ENCODE results near the gene F8.
"Not testable (repeated sequence)": the region's sequence is repeated elsewhere in the genome, so short reads cannot be mapped to it uniquely, and the experiment has no call there.

Gene F8

DNA sequence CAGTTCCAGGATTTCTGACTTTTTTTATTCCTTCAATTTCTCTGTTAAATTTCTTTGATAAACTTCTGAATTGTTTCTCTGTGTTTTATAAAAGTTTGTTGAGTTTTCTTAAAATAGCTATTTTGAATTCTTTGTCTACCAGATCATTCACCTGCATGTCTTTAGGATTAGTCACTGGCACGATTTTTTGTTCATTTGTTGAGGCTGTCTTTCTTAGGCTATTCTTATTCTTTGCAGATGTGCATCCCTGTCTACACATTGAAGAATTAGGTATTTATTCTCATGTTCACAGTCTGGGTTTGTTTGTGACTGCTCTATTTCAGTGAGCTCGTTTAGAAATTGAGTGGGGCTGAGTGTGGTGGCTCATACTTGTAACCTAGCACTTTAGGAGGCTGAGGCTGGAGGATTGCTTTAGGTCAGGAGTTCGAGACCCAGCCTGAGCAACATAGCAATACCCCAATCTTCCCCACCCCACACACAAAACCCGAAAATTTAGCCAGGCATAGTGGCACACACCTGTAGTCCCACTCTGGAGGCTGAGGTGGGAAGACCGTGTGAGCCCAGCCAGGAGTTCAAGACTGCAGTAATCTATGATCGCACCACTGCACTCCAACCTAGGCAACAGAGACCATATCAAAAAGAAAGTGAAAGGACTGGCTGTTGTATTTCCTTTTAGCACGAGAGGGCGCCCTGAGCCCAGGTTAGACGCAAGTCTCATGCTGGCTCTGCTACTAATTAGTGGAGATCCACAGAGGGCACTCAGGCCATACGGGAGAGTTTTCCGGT lies 42.0 kb downstream of the F8 start:
- peak; percentile 71 for DNase-seq

DNA sequence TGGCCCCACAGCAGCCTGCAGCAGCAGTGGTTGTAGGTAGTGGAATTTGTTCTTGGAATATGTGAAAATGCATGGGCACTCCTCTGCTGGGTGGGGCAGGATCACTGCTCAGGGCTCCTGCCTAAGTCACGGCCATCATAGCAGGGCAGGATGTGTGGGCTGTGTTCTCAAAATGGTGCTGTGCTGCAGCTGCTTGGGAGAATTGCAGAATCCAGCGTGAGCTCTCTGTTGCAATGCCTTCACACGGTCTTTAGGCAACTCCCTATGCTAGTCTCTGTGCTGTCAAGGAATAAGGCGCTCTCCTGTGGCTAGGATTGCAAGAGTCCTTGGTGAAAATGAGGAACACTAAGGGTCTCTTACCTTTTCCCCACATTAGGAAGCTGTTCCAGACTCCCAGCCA lies 42.9 kb downstream of the F8 start:
- DNase-seq = no peak

DNA sequence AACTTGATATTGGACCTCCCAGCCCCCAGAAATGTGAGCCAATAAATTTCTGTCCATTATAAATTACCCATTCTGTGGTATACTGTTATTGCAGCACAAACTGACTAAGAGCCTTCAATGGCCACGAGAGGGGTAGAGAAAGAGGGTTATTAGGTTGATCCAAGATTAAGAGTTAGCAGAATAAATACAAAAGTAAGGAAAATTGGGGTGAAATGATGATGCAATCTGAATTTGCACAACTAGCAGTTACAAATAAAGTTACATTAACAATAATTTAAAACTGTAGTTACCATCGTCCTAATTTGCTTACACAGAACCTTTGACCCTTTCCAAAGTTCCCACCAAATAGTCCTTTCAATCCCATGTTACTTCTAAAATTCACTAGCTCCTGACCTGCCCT lies 54.2 kb downstream of the F8 start:
- DNase-seq = no peak

DNA sequence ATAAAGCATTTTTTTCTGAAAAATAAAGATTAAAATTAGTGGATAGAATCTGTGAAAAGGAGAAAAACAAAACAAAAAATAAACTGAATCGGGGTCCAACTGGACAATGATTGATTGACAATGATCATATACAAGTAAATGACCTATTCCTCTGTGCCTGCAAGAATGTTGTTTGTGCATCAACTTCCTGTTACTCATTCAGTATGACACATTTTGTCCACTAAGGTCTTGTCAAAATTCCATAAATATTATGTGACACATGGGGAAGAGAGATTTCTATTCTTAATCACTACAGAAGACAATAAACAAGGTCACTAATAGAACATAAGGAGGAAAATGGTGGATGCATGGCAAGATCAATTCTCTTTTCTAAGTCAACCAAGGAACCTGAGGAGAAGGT lies 54.9 kb downstream of the F8 start:
- no peak for DNase-seq

DNA sequence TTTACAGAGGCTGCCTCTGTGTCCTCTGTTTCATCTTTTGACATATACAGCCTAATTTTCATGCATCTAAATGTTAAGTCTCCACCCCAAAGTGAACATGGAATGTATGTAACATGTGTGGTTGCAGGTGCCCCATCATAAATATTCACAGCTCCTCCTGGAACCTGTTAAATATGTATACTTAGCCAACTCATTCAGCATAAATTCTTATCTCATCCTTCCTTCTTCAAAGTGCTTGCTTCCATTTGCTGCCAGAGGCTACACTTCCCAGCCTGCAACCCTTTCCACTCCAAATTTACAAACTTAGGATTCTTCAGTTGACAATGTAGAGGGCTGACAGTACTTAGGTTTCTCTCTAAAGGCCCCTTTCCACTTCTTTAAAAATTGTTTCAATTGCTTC lies 60.6 kb downstream of the F8 start:
- DNase-seq = no peak

DNA sequence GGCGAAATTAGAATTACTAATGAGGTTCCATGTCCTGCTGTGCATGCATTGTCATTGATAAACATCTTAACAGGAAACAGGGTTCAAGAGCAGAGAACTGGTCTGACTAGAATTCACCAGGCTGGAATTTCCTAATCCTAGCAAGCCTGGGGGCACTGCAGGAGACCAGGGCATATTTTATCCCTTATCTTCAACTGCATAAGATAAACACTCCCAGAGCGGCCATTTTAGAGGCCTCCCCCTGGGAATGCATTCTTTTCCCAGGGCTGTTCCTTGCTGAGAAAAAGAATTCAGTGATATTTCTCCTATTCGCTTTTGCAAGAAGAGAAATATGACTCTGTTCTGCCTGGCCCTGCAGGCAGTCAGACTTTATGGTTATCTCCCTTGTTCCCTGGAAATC lies 66.7 kb downstream of the F8 start:
- not testable (repeated sequence) for DNase-seq

DNA sequence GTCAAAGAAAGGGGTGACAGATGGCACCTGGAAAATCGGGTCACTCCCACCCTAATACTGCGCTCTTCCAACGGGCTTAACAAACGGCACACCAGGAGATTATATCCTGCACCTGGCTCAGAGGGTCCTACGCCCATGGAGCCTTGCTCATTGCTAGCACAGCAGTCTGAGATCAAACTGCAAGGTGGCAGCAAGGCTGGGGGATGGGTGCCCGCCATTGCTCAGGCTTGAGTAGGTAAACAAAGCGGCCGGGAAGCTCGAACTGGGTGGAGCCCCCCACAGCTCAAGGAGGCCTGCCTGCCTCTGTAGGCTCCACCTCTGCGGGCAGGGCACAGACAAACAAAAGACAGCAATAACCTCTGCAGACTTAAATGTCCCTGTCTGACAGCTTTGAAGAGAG lies 83.3 kb downstream of the F8 start:
- DNase-seq = not testable (repeated sequence)

DNA sequence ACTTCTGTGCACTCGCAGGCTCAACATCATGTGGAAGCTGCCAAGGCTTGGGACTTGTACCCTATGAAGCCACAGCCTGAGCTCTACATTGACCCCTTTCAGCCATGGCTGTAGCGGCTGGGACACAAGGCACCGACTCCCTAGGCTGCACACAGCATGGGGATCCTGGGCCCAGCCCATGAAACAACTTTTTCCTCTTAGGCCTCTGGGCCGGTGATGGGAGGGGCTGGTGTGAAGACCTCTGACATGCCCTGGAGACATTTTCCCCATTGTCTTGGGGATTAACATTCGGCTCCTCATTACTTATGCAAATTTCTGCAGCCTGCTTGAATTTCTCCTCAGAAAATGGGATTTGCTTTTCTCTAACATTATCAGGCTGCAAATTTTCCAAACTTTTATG lies 97.8 kb downstream of the F8 start:
- not testable (repeated sequence) for DNase-seq

DNA sequence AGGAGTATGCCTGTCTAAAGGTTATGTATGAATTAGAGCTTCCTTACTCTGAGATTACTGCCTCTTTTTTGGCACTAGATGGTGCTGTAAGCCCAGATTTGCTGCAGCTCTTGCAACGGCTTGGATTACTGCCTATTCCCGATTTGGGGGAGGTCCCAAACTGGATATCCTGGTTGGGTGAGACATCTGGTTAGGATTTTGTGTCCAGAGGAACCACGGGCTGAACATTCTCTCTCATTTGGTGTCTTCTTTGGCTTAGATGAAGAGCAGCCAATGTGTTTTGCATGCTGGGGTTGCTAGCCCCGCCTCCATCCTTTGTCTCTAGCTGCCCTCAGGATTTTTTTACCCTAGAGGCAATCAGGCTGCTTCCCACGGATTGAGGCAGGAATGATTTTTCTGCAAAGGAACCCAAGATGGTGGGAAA lies 104.5 kb downstream of the F8 start:
- DNase-seq = peak; percentile 62

DNA sequence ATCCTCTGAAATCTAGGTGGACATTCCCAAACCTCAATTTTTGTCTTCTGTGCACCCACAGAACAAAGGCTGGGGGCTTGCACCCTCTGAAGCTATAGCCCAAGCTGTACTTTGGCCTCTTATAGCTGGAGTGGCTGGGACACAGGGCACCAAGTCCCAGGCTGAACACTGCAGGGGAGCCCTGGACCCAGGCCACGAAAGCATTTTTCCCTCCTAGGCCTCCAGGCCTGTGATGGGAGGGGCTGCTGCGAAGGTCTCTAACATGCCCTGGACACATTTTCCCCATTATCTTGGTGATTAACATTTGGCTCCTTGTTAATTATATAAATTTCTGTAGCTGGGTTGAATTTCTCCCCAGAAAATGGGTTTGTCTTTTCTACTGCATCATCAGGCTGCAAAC lies 108.5 kb downstream of the F8 start:
- DNase-seq = no peak

DNA sequence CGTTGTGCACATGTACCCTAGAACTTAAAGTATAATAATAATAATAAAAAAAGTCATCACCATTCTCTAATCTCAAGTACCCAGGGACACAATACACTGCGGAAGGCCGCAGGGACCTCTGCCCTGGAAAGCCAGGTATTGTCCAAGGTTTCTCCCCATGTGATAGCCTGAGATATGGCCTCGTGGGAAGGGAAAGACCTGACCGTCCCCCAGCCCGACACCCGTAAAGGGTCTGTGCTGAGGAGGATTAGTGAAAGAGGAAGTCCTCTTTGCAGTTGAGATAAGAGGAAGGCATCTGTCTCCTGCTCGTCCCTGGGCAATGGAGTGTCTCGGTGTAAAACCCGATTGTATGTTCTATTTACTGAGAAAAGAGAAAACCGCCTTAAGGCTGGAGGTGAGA lies 112.0 kb downstream of the F8 start:
- not testable (repeated sequence) for DNase-seq

DNA sequence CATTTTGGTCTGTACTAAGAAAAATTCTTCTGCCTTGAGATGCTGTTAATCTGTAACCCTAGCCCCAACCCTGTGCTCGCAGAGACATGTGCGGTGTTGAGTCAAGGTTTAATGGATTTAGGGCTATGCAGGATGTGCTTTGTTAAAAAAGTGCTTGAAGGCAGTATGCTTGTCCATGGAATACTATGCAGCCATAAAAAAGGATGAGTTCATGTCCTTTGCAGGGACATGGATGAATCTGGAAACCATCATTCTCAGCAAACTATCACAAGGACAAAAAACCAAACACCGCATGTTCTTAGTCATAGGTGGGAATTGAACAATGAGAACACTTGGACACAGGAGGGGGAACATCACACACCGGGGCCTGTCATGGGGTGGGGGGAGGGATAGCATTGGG lies 112.5 kb downstream of the F8 start:
- DNase-seq = not testable (repeated sequence)

DNA sequence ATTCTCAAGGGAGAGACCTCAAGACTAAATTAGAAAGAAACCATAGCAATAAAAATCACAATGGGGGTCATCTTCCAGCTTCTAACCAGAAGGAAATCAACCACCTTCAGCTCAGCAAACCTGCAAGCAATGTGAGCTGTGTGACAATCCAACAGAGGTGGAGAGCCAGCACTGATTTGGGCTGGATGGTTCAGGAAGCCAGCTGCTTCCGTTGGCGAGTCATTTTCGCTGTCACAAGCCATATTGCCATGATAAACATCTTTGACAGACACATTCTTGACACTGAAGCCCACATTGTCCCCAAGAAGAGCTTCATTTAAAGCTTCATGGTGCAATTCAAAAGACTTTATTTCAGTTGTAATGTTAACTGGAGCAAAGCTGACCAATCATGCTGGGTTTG lies 113.7 kb downstream of the F8 start:
- DNase-seq = no peak

DNA sequence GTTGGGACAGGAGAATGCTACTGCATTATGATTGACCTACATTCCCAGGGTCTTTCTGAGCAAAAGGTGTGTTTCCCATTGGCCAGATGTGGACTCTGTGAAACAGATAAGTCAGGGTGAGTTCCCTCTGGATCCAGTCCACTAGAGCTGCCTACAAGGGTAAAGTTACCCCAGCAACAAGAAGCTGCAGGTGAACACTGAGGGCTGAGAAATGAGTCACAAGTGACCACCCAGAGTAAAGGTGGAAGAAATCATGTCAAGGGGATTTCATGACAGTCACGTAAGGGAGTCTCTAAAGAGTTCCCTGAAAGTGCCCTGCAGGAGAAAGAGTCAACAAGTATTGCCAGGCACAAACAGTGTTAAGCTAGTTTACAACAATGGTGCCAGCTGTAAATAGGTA lies 120.1 kb downstream of the F8 start:
- no peak for DNase-seq

DNA sequence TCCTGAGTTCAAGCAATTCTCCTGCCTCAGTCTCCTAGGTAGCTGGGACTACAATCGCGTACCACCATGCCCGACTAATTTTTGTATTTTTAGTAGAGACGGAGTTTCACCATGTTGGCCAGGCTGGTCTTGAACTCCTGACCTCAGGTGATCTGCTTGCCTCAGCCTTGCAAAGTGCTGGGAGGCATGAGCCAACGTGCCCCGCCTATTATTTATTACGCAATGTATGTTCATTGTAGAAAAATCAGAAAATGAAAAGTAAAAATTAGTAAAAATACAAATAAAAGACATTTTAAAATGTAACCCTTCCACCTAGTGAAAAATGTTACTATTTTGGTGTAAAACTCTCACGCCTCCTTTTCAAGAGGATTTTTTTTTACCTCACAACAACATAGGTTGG lies 122.2 kb downstream of the F8 start:
- no peak for DNase-seq

DNA sequence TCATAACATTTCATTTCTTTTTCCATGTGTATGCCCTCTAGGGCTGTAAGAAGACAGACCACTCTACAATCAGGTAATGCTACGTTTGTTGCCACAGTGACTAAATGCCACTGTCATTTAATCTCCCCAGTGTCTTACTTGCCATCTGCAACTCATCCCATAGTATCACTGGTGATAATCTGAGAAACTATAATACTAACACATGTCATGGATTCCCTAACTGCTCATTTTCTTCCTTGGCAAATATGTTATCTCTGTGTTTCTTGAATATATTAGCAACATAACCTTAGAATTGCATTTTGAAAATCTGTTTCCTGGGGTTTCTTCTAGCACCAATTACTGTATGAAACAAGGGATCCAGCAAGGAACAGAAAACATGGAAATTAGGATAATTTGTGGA lies 130.2 kb downstream of the F8 start:
- no peak for DNase-seq

DNA sequence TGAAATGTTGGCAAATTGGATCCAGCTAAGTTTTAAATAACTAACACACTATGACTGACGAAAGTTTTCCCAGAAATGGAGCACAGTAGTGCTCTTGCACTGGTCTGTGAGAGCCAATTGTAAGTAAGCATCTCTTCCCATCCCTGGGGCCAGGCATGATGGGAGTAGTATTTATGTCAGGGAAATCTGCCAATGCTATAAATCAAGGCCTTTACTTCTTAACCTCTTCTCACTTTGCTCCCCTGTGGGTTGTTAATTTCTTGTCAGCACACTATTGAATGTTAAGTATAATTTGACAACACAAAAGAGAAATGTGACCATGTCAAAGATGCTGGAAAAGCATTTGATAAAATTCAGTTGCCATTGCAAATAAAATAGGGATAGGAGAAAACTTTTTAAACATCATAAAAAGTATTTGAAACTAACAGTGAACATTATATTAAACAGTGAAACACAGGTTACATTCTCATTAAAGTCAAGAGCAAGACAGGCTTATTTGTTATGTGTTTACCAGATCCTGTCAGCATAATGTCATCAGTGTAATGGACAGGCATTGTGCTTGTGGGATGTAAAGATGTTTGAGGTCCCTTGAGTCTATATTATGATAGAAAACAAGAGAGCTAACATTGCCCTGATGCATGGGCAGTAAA lies 131.4 kb downstream of the F8 start:
- DNase-seq = no peak

DNA sequence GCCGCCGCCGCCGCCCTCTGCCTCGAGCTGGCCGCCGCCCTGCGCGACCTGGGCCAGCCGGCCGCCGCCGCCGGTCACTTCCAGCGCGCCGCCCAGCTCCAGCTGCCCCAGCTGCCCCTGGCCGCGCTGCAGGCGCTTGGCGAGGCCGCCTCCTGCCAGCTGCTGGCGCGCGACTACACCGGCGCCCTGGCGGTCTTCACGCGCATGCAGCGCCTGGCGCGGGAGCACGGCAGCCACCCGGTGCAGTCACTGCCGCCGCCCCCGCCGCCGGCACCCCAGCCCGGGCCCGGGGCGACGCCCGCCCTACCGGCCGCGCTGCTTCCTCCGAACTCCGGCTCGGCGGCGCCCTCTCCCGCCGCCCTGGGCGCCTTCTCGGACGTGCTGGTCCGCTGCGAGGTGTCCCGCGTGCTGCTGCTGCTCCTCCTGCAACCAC lies 135.7 kb downstream of the F8 start:
- not testable (repeated sequence) for DNase-seq

DNA sequence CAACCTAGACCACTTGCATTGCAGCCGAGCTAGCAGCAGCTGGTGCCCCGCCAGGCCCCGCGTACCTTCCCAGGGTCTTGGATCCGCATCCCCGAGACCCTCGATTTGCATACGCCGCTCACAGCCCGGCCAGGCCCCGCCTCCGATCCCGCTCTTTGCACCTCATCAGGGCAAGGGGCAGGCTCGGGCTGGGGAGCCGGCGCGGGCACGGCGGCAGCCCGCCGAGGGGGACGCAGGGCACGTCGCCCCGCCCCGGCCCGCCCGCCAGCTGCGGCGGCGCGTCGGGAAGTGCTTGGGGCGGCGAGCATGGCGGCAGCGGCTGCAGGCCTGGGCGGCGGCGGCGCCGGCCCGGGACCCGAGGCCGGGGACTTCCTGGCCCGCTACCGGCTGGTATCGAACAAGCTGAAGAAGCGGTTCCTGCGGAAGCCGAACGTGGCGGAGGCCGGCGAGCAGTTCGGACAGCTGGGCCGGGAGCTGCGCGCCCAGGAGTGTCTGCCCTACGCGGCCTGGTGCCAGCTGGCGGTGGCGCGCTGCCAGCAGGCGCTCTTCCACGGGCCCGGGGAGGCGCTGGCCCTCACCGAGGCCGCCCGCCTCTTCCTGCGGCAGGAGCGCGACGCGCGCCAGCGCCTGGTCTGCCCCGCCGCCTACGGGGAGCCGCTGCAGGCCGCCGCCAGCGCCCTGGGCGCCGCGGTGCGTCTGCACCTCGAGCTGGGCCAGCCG lies 136.3 kb downstream of the F8 start, which contains the start of gene F8A1:
F8A1 (plus strand) TSS at position 287 of the 720 bp plus-strand sequence; CDS start at position 307, 20 bp downstream.
- not testable (repeated sequence) for DNase-seq

DNA sequence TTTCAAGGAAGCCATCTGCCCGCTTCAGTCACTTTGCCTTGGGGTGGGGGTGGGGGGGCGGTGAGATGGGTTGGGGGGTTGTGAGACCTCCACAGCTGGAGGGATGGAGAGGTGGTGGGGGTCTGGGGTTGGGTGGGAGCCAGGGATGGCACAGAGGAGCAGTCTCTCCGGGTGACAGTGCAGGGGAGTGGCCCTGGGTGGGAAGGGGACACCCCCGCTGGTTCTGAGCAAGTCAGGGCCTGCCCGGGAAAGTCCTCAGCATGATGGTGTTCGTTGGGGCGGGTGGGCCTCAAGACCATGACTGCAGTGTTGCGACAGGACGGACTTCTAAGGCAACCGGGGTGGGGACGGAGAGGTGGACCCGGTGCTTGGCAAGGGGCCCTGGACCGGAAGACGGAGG lies 137.0 kb downstream of the F8 start:
- DNase-seq = not testable (repeated sequence)

DNA sequence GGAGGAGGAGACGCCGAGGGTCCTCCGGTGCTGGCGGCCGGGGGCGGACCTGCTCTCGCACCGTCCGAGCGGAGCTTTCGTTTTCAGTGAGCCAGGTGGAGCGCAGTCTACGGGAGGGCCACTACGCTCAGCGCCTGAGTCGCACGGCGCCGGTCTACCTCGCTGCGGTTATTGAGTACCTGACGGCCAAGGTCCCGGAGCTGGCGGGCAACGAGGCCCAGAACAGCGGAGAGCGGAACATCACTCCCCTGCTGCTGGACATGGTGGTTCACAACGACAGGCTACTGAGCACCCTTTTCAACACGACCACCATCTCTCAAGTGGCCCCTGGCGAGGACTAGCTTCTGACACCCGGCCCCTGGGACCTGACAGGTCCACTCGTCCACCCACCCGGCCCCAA lies 137.5 kb downstream of the F8 start:
- not testable (repeated sequence) for DNase-seq

DNA sequence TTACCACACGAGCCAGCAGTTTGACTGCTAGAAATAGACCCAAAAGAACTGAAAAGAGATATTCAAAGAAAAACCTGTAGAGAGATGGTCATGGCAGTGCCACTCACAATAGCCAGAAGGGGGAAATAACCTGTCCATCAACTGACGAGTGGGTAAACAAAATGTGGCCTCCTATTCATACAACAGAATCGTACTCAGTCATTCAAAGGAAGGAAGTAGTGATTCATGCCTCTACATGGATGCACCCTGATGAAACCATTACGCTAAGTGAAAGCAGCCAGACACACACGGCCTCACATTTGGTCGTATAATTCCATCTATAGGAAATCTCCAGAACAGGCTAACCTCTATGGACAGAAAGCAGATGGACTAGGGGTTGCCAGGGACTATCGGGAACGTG lies 138.5 kb downstream of the F8 start:
- not testable (repeated sequence) for DNase-seq

DNA sequence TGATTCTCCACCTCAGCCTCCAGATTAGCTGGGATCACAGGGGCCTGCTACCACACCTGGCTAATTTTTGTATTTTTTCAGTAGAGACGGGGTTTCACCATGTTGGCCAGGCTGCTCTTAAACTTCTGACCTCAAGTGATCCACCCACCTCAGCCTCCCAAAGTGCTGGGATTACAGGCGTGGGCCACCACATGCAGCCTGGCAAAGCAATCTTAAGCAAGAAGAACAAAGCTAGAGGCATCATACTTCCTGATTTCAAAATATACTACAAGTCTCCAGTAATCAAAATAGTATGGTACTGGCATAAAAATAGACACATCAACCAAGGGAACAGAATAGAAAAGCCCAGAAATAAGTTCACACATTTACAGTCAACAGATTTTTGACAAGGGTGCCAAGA lies 149.2 kb downstream of the F8 start:
- DNase-seq = no peak

DNA sequence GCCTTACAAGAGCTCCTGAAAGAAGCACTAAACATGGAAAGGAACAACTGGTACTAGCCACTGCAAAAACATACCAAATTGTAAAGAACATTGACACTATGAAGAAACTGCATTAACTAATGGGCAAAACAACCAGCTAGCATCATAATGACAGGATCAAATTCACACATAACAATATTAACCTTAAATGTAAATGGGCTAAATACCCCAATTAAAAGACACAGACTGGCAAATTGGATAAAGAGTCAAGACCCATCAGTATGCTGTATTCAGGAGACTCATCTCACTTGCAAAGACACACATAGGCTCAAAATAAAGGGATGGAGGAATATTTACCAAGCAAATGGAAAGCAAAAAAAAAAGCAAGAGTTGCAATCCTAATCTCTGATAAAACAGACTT lies 154.0 kb downstream of the F8 start:
- DNase-seq = not testable (repeated sequence)
